WI38 (cell line): ENCODE measurements around the gene PHTF1.
"Not testable (repeated sequence)": the region's sequence is repeated elsewhere in the genome, so short reads cannot be mapped to it uniquely, and the experiment has no call there.

Experiments
- H3K4me3 ChIP-seq: 2 replicates; pipeline ENCODE4 v1.5.1; 2011; ENCODE audit warnings: low read depth, mild to moderate bottlenecking, control low read depth, low read length
- TF ChIP-seq, protein P1 (sequence below): IDR thresholded peaks from 2 replicates; pipeline ENCODE4 v1.5.1; 2012; ENCODE audit warnings: low read depth, mild to moderate bottlenecking, control low read depth, low read length

The PHTF1 gene

DNA sequence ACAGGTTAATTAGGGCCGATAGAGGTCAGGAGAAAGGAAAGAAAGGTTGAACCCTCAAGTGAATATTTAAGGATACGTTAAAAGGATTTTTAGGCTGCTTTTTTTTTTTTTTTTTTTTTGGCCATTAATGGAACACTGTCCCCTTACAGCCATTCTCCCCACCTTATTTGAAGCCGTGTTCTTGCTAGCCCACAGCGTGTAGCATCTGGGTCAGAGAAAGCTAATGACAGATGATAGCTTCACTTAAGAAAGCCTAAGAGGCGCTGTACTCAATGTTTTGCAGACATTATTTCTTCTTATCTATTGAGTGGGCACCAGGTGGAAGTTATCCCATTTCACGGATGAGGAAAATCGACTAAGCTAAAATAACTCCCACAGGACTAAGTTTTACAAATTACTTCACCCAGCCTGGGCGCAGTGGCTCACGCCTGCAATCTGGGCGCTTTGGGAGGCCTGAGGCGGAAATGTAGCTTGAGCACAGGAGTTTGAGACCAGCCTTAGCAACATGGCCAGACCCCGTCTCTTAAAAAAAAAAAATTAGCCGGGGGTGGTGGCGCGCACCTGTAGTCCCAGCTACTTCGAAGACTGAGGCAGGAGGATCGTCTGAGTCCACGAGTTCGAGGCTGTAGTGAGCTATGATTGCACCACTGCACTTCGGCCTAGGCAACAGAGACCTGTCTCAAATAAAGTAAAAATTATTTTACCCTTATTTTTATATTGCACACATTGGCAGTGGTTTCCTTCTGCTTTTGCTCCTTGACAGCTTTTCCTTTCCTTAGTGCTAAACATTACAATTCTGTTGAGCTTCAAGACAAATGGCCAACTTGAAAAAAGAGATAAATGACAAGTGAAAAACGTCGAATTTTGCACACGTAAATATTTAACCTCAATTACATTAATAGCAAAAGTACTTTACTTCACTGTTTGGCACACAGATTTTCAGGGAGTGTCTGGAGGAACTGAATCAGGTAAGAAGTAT is 1.1 kb upstream of the PHTF1 start:
- H3K4me3 ChIP-seq: peak overlapping the region; percentile 84
- TF ChIP-seq, protein P1, sequence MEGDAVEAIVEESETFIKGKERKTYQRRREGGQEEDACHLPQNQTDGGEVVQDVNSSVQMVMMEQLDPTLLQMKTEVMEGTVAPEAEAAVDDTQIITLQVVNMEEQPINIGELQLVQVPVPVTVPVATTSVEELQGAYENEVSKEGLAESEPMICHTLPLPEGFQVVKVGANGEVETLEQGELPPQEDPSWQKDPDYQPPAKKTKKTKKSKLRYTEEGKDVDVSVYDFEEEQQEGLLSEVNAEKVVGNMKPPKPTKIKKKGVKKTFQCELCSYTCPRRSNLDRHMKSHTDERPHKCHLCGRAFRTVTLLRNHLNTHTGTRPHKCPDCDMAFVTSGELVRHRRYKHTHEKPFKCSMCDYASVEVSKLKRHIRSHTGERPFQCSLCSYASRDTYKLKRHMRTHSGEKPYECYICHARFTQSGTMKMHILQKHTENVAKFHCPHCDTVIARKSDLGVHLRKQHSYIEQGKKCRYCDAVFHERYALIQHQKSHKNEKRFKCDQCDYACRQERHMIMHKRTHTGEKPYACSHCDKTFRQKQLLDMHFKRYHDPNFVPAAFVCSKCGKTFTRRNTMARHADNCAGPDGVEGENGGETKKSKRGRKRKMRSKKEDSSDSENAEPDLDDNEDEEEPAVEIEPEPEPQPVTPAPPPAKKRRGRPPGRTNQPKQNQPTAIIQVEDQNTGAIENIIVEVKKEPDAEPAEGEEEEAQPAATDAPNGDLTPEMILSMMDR: no peak

- TF ChIP-seq, protein P1: no peak
- H3K4me3 ChIP-seq: peak overlapping the region; percentile 84
These were observed 504 bp downstream of the PHTF1 start for GRCh38 chr1:113758631-113759332.

DNA sequence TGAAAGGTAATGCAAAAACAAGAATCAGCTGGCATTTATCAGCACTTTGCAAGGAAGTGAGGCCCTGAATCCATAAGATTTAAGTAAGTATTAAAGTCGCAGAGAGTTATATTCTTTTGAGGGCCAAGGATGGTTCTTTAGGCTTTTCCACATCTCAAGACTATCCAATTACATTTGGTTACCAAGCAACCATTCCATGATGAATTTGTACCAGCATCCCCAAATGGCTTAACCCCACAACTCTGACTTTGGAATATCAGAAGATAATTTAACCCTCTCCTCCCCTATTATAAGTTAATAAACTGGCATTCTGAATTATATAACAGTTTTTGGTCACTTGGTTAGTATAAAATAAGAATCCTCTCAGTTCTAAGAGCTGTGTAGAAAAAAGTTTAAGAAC is 2.8 kb downstream of the PHTF1 start:
- TF ChIP-seq, protein P1: no peak

GRCh38 chr1:113753333-113753732 is 6.0 kb downstream of the PHTF1 start:
- not testable (repeated sequence) for H3K4me3 ChIP-seq

More for the DNA sequence above, 2.8 kb downstream of the PHTF1 start:
- no peak overlapping the region for H3K4me3 ChIP-seq

- no peak overlapping the region for H3K4me3 ChIP-seq
- TF ChIP-seq, protein P1: no peak
These were observed 7.8 kb downstream of the PHTF1 start for GRCh38 chr1:113751516-113751915.

- TF ChIP-seq, protein P1: no peak
- no peak overlapping the region for H3K4me3 ChIP-seq
These were observed 8.2 kb downstream of the PHTF1 start for GRCh38 chr1:113751114-113751513.

DNA sequence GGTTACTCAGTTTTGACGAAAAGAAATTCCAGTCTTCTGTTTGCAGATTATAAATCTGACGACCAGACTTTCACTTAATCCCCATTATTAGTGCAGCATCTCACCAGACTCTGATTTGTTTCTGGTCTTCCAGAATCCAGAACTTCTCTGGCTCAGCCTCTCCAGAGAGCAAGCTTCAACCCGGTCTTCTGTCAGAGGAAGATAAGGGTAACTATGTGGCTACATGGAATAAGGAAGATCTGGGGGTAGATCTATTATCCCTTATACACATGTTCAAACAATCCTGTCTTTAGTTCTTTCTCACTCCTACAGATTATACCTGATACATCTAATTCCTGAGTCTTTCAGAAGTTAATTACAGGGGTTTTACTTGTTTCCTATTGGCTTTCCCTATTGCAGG is 9.9 kb downstream of the PHTF1 start:
- TF ChIP-seq, protein P1: no peak
- H3K4me3 ChIP-seq: no peak overlapping the region
